ENCODE measurements around the gene LAMA4.

LAMA4 gene

DNA sequence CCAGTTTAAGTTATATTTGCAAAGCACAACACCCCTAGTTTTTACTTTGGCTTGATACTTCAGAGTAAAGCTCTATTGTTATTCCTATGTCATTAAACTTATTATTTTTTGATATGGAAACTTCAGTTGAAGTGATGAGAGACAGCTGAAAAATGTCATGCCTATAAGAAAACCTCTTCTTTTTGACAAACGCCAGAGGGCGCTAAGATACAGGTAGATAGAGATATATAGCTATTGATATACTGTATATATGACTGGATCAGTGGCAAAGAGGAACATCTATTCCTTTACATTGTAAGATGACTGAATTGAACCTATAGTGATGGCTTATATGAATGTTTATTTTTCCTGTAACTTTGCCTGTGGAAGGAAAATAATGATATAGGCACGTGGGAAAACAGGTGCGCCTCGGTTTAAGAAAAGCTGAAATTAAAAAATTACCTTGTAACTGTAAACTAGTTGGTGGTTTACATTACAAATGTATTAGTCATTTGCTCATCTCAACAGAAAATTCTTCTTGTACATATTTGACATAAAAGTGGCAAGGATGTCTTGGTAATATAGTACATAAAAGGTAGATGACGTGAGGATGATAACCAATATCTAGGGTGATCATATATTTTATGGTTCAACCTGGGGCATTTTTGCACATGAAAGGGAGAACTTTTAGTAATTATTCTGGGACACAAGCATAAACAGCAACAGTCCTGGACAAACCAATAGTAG lies 74.1 kb downstream of the LAMA4 start:
- DNase-seq = no peak

DNA sequence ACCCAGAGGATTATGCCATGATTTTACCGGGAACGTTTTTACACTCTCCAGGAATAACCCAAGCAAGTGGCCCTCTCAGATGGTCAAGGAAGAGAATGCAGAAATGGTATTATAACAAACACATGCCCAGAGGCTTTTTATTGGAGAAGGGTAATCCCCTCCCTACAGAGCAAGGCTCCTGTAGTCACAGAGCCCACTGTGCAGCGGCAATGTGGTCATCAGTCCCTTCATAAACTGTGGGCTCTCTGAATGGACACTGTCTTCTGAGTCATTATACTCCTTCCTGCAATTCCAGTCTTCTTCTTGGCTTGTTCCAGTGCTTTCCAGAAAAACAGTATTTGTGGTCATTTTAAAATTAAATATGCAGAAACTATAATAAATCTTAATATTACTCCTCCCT lies 74.7 kb downstream of the LAMA4 start:
- DNase-seq = no peak

DNA sequence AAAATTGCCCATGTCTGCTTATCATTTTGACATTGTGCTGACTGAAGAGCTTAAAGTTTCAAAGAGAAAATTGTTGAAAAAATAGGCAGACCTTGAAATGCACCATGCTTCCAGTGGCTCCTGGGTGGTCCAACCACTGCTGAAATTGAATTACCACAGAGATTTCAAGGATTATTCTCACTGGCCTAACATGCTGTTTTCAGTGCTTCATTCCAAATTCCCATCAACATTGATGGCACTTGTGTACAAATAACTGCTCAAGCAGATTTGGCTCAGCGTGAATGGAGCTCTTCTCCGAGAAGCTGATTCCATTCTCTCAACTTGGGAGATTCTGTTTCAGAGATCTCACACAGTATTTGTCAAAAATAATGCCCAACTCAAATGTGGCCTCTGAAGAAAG lies 75.5 kb downstream of the LAMA4 start:
- DNase-seq = no peak

DNA sequence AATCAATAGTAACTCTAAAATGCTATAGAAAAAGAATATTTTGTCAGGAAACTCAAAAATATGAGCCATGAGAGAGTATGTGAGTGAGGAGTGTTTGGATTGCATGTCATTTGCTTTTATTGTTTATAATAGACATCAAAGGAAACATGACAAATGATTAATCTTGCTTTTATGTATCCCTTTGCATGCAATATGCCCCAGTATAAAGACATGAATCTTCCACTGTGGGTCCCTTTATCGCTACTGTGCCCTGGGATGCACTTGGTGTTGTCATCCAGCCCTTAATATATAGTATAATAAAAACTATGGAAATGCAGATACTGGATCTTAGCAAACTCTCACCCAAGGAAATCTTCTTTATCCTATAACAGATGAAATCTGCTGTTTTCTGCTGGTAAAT lies 77.3 kb downstream of the LAMA4 start:
- DNase-seq = no peak

DNA sequence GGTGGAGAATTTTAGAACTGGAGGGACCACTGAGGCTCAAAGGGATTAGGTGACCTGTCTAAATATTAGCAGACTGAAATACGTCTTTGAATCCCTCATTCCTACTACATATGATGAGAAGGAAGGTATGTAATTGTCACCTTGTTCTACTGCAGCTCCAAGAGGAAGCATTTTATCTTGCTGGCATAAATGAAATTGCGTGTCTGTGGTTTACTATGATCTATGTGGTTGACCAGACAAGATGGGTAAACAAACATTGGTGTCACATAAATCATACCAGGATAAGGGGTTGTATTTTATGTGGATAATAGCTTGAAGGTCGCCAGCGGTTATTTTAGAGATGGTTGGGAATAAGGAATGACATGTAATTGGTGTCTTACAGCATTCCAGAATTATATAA lies 78.2 kb downstream of the LAMA4 start:
- DNase-seq = no peak

DNA sequence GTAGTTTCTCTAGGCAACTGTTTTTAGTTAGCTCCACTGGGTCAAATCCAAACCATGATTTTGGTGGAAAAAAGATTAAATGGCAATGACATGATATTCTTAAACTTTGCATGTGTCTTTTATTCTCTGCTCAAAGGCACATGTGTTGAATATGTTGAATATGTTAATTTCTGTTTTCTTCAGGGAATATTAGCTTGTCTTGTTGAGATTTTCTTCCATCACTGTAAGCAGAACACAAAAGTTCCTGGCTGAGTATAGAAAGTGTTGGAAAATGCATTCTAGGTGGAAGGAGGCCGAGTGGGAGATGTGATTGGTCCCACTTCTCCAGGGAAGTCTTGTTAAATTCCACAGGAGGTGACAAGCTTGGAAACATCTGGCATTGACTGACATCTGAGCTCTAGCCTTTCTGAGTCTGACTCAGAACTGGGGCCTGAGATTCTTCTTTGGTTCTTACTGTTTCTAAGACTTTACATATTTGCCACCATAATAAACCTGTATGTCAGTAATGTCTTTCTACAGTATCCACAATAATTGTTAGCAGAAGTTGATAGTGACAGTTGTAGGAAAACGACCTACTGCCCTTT lies 81.1 kb downstream of the LAMA4 start:
- DNase-seq = no peak

DNA sequence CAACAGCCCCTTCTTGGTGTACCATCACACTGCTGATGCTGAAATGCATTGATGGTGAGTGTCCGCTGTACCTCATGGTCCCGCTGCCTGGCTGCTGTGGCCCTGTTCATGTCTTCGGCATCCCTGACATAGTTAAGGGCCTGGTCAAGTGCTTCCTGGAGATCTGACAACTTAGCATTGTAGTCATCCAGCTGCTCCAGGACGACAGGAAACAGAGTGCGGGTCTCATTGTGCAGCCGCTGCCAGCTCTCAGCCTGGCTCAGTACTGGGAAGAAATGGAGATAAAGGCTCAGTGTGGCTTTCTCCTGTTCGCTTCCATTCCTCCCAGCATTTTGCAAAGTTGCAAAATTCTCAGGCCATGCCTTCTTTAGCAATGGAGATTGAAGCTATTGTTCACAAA lies 81.8 kb downstream of the LAMA4 start:
- no peak for DNase-seq

DNA sequence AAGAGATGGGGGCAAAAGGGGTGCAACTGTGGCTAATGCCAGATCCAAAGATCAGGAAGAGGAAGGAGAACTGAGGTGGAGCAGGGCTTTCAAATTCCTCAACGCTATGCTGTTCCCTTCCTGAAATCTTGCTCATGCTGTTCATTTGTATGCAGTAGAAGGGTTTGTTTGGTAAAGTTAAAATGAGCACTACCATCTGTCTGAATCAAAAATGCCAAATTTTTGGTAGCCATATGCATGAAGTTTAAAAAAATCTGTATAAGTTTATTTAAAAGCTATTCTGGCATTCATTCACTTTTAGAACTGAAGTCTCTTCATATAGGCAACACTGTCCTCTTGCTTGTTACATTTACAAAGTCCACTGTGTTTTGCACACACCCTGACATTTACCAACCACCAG lies 84.8 kb downstream of the LAMA4 start:
- DNase-seq = no peak

DNA sequence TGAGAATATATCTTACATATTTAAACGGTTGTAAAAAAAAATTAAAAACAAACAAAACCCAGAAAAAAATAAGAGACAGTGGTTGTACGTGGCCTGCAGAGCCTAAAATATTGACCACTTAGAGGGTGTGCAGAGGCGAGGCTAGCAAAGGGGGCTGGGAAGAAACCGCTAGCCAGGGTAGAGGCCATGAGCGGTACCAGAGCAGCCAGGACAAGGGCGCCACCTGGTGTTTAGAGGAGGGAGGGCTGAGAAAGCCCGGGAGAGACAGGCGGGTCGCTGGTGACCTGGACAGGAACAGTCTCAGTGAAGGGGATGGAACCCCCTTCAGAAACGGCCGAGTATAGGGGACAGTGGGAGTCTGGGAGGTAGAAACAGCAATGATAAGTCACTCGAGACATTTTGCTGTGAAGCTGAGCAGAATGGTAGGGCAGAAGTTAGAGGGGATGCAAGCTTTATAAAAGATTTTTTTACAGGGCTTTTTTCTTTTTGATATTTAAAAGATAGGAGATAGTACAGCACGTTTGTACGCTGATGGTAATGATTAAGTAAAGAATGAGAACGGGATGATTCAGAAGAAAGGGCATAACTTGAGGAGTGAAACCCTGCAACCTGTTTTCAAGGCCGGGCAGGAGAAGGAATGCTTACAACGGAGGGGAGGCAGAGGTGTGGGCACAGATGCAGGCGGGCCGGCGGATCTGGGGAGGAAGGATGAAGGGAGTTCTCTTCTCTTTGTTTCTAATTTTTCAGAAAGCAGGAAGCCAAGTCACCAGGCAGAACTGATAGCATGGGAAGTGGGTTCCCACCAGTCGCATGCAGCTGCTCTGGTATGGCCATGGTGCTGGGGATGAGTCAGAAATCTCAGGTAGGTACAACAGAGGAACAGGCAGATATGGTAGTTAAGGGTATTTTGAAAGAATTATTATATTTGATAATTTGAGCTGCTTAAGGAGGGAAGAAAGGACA lies 90.8 kb downstream of the LAMA4 start:
- peak; percentile 58 to 65 (median 62) for DNase-seq

DNA sequence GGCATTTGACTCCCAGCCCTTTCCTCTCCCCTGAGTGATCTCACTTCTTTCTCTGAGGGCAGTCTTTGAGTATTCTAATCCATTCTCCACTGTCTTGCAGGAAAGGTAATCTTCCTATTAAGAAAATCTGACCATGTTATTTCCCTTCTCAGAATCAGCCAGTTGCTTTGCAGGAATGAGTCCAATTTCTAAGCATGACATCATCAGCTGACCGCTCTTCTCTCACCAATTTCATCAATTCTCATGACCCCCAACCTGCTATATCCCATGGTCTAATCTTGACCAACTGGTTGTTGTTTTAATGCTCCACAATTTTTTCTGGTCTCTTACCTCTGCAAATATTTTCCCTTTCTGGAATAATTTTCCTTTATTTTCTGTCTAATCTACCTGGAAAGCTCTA lies 93.6 kb downstream of the LAMA4 start:
- no peak for DNase-seq

DNA sequence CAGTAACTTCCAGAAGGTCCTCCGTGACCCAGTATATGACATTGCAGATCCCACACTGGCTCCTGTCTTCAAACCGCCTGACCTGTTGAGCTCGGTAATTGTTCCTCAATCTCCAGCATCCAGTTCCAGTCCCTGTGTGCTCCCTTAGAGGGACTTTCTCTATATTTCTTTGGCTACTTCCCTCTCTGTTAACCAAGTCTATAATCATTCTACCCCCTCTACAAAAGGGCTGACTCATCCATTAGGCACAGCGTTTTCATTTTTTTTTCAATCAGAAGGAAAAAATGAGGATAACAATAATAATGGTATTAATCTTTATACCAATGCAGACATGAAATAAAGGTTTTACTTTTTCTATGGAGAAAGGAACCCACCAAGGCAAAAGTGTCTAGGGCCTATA lies 97.7 kb downstream of the LAMA4 start:
- no peak for DNase-seq

DNA sequence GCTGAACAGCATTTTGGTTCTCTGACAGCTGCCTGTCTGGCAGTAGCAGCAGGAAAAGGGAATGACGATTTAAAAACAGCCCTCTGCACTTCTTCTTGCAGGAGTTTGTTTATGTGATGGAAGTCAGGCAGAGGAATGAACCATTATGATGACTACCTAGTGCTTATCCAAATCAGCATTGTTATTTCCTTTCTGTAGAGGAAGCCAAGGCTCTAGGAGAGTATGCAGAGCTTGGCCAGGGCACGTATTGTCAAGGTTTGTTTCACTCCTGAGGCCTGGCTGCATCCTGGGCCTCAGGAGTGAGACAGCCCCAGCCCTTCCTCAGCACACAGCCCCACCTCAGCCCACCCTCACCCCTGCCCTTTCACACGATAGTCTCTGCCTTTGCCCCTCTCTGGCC lies 98.5 kb downstream of the LAMA4 start:
- no peak for DNase-seq

DNA sequence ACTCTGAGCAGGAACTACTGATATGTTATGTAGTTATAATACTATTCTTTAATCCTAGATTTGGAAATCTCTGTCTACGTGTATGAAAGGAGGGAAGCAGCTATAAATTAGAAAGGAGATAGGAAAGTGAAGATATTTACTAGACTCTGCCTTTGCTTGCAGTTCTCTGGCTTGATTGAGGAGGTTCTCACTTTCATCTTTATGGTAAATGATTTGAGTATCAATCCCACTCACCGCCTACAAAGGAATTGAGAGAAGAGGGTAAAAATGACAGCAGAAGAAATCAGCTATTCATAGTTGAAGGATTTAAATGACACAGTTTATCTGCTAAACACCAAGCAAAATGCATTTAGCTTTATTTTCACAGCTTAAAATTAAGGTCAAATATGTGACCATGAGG lies 99.7 kb downstream of the LAMA4 start:
- no peak for DNase-seq

DNA sequence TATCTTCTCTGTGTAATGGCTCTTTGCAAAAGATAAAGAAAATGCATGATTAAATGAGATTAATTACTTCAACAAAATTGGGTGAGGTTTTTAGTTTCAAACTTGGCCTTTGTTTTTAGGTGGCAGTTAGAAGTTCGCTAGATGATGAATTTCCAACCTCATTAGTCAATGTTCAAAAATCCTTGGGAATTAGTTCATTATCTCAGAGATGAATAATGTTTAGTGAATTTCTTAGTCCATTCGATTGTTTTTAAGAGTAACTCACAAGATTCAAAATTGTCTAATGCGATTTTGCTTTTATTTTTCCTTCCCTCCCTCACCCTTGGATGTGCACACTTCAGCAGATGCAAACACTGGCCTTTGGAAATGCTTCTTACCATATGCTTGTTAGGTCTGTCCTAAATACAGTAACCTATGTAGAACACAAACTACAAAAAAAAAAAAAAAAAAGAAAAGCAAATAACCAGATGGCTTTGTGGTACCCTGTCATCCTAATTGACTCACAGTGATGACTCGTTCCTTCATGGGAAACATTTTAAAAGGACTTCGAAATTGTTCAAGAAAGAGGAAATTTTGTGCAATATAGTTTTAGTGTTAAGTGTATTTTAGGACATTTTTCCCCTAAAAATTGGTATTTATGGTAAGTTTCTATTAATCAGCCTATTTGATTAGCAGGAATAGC lies 100.3 kb downstream of the LAMA4 start:
- no peak for DNase-seq

DNA sequence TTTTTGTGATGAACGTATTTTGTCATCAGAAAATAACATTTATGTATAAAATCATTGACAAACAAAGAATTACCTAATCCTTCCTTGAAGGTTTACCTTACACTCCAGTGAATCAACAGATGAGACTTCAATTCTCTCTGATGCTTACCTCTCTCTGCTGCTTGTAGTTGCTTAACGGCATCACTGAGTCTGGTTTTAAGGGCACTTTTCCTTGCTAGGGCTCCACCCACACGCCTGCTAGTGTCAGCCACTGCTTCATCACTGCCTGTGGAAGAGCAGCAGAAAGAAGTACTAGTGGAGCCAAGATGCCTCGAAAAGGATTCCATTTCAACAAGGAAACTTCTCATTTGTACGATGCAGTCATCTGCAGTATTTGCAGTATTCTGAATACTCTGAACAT lies 104.0 kb downstream of the LAMA4 start:
- no peak for DNase-seq

DNA sequence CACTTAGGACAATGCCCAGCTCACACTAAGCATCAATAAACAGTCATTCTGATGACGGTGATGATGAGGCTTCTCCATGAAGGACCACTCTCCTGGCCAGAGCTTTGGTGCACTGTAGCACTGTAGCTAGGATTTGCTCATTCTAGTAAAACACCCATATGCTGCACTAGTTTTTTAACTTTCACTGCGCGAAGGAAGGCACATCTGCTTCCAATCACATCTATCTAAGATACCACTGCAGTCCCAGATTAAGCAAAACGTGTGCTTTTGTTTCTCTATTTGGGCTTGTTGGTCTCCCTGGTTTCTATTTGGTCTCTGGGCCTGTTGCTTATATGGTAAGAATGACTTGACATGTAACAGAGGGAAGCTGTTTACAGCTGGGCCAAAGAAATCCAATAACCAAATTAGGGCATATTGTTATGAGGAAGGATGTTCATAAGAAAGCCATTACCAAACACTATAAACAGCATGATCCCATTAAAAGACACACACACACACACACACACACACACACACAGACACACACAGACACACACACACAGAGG lies 104.6 kb downstream of the LAMA4 start:
- no peak for DNase-seq

DNA sequence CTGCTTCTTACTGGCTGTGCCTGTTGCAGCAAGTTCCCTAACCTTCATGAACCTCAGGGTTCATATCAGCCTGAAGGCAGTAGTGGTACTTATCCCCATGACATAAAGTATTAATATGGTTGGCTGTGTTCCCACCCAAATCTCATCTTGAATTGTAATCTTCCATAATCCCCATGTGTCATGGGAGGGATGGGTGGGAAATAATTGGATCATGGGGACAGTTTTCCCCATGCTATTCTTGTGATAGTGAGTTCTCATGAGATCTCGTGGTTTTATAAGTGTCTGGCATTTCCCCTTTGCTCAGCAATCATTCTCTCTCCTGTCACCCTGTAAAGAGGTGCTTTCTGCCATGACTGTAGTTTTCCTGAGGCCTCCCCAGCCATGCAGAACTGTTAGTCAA lies 105.1 kb downstream of the LAMA4 start:
- DNase-seq = no peak

DNA sequence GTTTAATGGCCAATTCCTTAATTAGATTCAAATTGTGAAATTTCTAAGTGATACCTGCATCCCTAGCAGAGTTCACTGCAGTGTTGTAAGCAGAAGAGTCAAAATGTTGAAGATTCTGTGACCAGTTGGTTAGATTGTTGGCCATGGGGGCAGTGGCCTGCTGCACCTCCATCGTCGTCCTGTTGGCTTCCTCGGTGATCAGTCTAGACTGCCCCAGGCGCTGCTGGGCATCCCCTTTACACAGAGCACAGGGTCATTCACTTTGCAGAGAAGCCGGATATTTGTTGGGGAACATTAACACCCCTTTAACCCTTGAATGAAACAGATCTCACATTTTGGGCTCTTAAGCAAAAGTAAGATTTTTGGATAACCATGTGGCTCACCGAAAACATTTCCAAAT lies 106.3 kb downstream of the LAMA4 start:
- no peak for DNase-seq

DNA sequence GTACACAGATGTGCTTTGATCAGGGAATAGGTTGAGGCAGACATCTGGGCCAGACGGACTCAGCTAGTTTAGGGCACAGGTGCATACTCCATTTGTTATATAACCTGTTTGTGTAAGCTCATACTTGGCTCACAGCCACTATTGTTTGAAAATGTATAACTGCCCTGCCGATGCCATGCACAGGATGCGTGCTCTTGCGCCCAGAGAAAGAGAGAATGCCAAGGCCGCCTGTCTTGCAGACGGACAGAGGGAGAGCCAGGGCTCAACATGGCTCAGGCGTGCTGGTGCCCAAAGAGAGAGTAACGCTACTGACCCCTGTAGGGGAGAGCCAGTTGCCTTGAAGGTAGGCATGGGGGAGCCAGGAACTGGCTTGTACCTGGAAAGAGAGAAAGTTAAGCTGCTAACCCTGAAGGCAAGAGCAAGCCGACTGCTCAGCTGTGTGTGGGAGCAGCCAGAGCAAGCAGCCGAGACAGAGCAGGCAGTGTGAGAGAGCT lies 109.2 kb downstream of the LAMA4 start:
- DNase-seq = no peak

DNA sequence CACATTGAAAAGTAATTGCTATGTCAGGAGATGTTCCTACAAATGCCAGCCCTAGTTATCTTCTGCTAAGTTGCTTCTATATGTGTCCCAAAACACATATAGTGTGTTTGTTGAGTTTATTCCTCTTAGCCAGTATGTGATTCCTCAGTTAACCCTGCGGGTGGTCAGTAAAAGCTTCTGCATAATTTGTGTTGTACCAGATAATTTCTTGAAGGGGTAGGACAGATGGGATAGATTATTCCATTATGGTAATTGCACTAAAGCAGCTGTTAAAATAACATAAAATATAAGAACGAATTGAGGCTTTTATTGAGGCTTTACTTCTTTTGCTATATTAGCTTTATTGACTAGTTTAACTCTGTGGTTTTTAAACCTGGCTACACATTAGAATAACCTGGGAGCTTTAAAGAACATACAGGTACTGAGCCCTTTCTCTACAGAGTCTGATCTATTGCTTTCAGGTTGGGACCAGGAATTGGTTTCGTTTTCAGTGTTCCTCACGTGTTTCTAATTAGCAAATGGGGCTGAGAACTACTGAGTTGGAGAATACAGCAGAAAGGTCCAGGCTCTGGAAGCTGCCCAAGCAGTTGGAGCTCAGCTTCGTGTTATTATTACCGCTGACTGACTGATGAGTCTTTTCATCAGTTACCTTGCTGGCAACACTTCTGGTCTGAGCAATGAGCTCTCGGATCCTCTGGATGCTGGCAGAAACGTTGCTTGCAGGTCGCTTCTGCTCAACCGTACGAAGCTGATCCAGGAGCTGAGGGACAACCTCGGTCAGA lies 110.0 kb downstream of the LAMA4 start:
- DNase-seq = no peak

DNA sequence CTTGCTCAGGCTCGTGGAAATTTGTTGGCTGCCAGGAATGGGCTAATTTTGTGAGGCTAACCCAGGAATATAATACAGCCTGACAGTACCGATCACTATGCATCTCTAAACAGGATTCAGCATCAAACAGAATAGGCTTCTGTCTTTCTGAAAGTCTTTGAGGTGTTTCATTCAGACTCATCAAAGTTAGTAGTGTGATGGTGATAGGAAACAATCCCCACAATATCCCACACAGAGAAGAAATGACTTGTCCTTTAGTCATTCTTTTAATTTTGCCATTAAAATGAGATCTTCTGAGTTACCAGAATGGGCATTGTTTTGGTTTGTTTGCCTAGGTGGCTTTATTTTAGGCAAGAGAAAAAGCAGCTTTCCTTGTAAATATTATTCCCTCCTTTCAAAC lies 112.7 kb downstream of the LAMA4 start:
- no peak for DNase-seq

DNA sequence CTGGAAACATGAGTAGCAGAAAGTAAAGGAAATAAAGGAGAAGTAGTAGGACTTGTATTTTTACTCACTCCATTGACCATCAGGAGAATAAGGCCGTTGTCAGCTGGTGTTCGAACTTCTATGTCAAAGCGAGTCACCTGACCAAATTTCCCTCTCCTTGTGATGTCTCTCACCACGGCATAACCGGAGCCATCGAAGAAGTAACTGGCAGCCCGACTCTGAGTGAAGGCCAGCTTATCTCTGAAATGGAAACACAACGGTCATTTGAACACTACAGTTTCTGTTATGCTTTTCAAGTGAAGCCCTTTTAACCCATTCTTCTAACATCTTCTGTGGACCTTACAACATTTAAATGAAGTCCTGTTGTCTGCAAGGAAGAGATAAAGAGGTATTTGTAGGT lies 115.3 kb downstream of the LAMA4 start:
- DNase-seq = no peak
